Erythroblast (primary cell): ENCODE results near the gene TMEM141.

Experiments
- GATA1 ChIP-seq: IDR thresholded peaks from 2 replicates; pipeline ENCODE4 v1.6.1; 2011; ENCODE audit warnings: low read depth, mild to moderate bottlenecking, control low read depth, low read length, moderate library complexity
- POLR2A ChIP-seq: IDR thresholded peaks from 2 replicates; pipeline ENCODE4 v1.6.1; 2011; ENCODE audit warnings: mild to moderate bottlenecking, low read length

DNA sequence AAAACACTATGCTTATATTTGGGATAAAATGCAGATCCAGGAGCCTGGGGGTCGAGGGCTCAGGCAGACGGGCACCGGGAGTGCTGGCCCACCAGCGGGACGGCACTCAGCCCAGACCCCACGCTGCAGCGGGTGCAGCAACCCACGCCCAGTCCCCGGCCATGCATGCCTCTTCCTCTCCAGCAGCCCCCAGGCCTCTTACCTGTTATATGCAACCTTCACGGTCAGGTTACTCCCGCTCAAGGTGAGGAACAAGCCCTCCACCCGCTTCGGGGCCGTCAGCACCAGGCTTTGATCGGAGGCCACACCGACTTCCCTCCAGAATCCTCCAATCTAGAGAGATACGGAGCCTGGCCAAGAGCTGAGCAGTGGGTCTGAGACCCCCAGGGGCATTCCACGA is 34.3 kb upstream of the TMEM141 start:
- TF ChIP-seq POLR2A (no peak), GATA1 (no peak)
